B cell (primary cell): Measurements from ENCODE around the gene TSHR. TPM values are rescaled to one million over a fixed set of nuclear protein-coding genes. Genes with fewer than 3 reads are reported as not detected.
A peak's percentile ranks its signal among the peaks of the same experiment; 100 is the strongest.

Source experiments
- ATAC-seq: fragments of 200-7000 bp; cut with Tn5 transposase; one replicate; pipeline ENCODE4 v1.10.0; 2021; ENCODE audit warnings: low read depth, mild to moderate bottlenecking, moderate number of reproducible peaks, moderate library complexity
- CTCF ChIA-PET: fragments of 350-600 bp; sonication (Branson Sonifier 250); formaldehyde crosslinking; loops from one replicate; lab custom pipeline; 2021; ENCODE audit warnings: antibody characterized with exemption, inconsistent platforms; lab: Charles Lee
- POLR2A ChIA-PET: fragments of 350-600 bp; sonication (Branson Sonifier 250); formaldehyde crosslinking; loops from one replicate; lab custom pipeline; 2021; ENCODE audit warnings: antibody characterized with exemption; lab: Charles Lee
- DNase-seq: peaks from one replicate; pipeline ENCODE4 v3.0.0; 2013
- H2AFZ ChIP-seq: 2 replicates; pipeline ENCODE4 v1.6.1; 2012; ENCODE audit warnings: mild to moderate bottlenecking, low read depth, low read length; ENCODE audit not compliant: insufficient read depth, poor library complexity, severe bottlenecking
- H3K27ac ChIP-seq, 2 donors: 1 replicate in 1 of 2; 2 replicates in 1 of 2; pipeline ENCODE4 v1.5.1; 2012 to 2013; ENCODE audit warnings: low read length in 2 of 2, mild to moderate bottlenecking in 2 of 2, moderate library complexity in 1 of 2
- H3K27me3 ChIP-seq, 4 experiments: fragments of 200-600 bp in 1 of 4; sonication (generic) in 1 of 4; replicated peaks in 1 of 4; 1 replicate in 2 of 4; 2 replicates in 2 of 4; pipeline versions ENCODE4 v1.6.1 to v1.7.0; 2013 to 2016; ENCODE audit warnings: low read length in 3 of 4, mild to moderate bottlenecking in 2 of 4, mixed read lengths in 1 of 4, moderate library complexity in 1 of 4; ENCODE audit not compliant: insufficient read depth in 4 of 4, control insufficient read depth in 3 of 4; ENCODE audit errors: control extremely low read depth in 1 of 4
- H3K36me3 ChIP-seq, 2 experiments: replicated peaks in 1 of 2; 1 replicate in 1 of 2; 2 replicates in 1 of 2; pipeline versions ENCODE4 v1.6.1 to v1.7.1; 2013; ENCODE audit warnings: low read length in 1 of 2; ENCODE audit not compliant: insufficient read depth in 2 of 2, control insufficient read depth in 1 of 2; ENCODE audit errors: control extremely low read depth in 1 of 2, extremely low read depth in 1 of 2
- H3K4me1 ChIP-seq, 2 donors: fragments of 200-600 bp in 1 of 2; sonication (generic) in 1 of 2; 1 replicate in 1 of 2; 2 replicates in 1 of 2; pipeline versions ENCODE4 v1.5.1 to v1.6.1; 2013 to 2017; ENCODE audit warnings: low read length in 2 of 2; ENCODE audit not compliant: control insufficient read depth in 2 of 2, insufficient read depth in 2 of 2
- H3K4me2 ChIP-seq: replicated peaks from 2 replicates; pipeline ENCODE3; 2012; ENCODE audit warnings: mild to moderate bottlenecking, low read depth, low read length; ENCODE audit not compliant: poor library complexity, severe bottlenecking
- H3K4me3 ChIP-seq, 5 experiments: fragments of 200-600 bp in 1 of 5; sonication (generic) in 1 of 5; 1 replicate in 3 of 5; 2 replicates in 2 of 5; pipeline versions ENCODE4 v1.5.1 to v1.7.0; 2011 to 2016; ENCODE audit warnings: low read length in 4 of 5, mild to moderate bottlenecking in 4 of 5, low read depth in 2 of 5, control low read depth in 1 of 5, moderate library complexity in 1 of 5; ENCODE audit not compliant: insufficient read depth in 1 of 5; ENCODE audit errors: control extremely low read depth in 1 of 5, extremely low read depth in 1 of 5
- H3K79me2 ChIP-seq: fragments of 200-600 bp; sonication (generic); one replicate; pipeline ENCODE4 v1.6.0; 2016; ENCODE audit warnings: low read length; ENCODE audit not compliant: control insufficient read depth, insufficient read depth
- H3K9ac ChIP-seq: fragments of 200-600 bp; sonication (generic); 2 replicates; pipeline ENCODE4 v1.6.1; 2017; ENCODE audit warnings: mild to moderate bottlenecking, low read length, moderate library complexity
- H3K9me3 ChIP-seq, 3 donors: one replicate each; pipeline versions ENCODE4 v1.6.1 to v1.7.1; 2013; ENCODE audit warnings: low read length in 2 of 3; ENCODE audit not compliant: control insufficient read depth in 2 of 3, insufficient read depth in 1 of 3; ENCODE audit errors: control extremely low read depth in 1 of 3
- H4K20me1 ChIP-seq: 2 replicates; pipeline ENCODE4 v1.6.0; 2012; ENCODE audit warnings: mild to moderate bottlenecking, low read length; ENCODE audit not compliant: insufficient read depth, control insufficient read depth, poor library complexity, severe bottlenecking
- H3K27ac Mint-ChIP-seq: one replicate; pipeline ENCODE4 v1.8.0; 2021; ENCODE audit warnings: mixed read lengths
- H3K27me3 Mint-ChIP-seq: one replicate; pipeline ENCODE4 v1.8.0; 2021; ENCODE audit warnings: mixed read lengths
- H3K4me1 Mint-ChIP-seq: one replicate; pipeline ENCODE4 v1.8.0; 2021; ENCODE audit warnings: mixed read lengths
- H3K4me3 Mint-ChIP-seq: one replicate; pipeline ENCODE4 v1.8.0; 2021; ENCODE audit warnings: mixed read lengths
- H3K9me3 Mint-ChIP-seq: one replicate; pipeline ENCODE4 v1.8.0; 2022; ENCODE audit warnings: mixed read lengths; ENCODE audit not compliant: insufficient read depth
- EZH2 ChIP-seq: IDR thresholded peaks from 2 replicates; pipeline ENCODE4 v1.6.1; 2012; ENCODE audit warnings: borderline replicate concordance, low read depth, mild to moderate bottlenecking, moderate library complexity, low read length; ENCODE audit not compliant: insufficient read depth, poor library complexity, severe bottlenecking
- WGBS: methylation state at CpG from one replicate; pipeline ENCODE4 v1.1.5; 2013; ENCODE audit warnings: missing lambda C conversion rate; ENCODE audit not compliant: insufficient coverage; 5-methylcytosine and 5-hydroxymethylcytosine counted together
- intact Hi-C: fragments of 100-400 bp; cut with micrococcal nuclease; formaldehyde crosslinking; loops from one replicate; pipeline ENCODE4 v1.10.0; 2022
- polyA plus RNA-seq: library from polyadenylated mRNA; depleted of rRNA; stranded (reverse); fragments of >200 nt; gene quantifications from 2 replicates; pipeline ENCODE4 v1.2.3, GENCODE V29; 2012
- total RNA-seq, 2 donors: library from RNA; stranded (reverse); fragments of 120-200 nt in 1 of 2; gene quantifications; 1 replicate in 1 of 2; 2 replicates in 1 of 2; pipeline versions ENCODE4 v1.2.3 to v1.2.4, GENCODE V29; 2013 to 2022
- TF ChIP-seq, protein P1 (sequence below): fragments of 200-600 bp; IDR thresholded peaks from one replicate; pipeline ENCODE4 v1.8.0; 2022; ENCODE audit warnings: antibody characterized with exemption, mild to moderate bottlenecking

Gene TSHR
- total and polyA plus RNA-seq, 2 donors (not counting 1 experiment from before 2014, with no cell fraction given), result 0.15 to 0.37 TPM

DNA sequence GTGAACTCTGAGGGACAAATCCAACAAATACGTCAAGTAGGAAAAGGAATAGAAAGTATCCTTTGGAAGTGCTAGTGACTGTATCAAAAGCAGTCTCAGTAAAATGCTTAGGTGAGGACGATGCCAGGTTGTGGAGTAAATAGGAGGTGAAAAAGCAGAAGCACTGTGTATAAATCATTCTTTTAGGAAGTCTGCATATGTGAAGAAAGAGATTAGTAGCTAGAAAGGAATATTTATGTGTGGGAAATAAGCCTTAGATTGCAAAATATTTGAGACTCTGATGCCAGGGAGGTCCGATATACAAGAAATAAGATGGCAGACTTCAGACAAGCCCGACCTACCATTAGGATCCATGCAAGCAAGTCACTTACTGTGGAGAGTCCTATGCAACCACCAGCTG is 21.7 kb upstream of the TSHR start:
- Mint-ChIP-seq H3K4me1 (peaks cover 28% of the 10 kb centered on the region), H3K4me3 (no peak overlapping the region), H3K27ac (no peak overlapping the region), H3K27me3 (no peaks in the 10 kb centered on the region), H3K9me3 (no peaks in the 10 kb centered on the region)
- Histone ChIP-seq H3K9ac (no peak overlapping the region), H2AFZ (no peak overlapping the region), H3K9me3 (peaks cover 0 to 3% (median 0%) of the 10 kb centered on the region in 3 donors), H3K27ac (no peak overlapping the region), H3K4me1 (peaks cover 13 to 25% of the 10 kb centered on the region in 2 donors), H3K27me3 (peaks cover 0 to 3% (median 0%) of the 10 kb centered on the region in 4 experiments), H3K36me3 (no peaks in the 10 kb centered on the region), H3K79me2 (no peaks in the 10 kb centered on the region), H3K4me2 (no peak overlapping the region), H4K20me1 (no peaks in the 10 kb centered on the region), H3K4me3 (no peak overlapping the region)
- no peak for ATAC-seq
- intact Hi-C loops, result no loop called here
- POLR2A ChIA-PET, result no interaction called here
- DNase-seq, result no peak
- CTCF ChIA-PET, result interaction anchor here (0.6 to 2.2 kb wide), 5 partner anchors 22 to 62 kb away, joined by 3 to 7 read pairs (median 4); no protein-coding TSS in a partner anchor
- WGBS, result 48% methylated on average over 4 of the region's 4 CpGs
- no peak for TF ChIP-seq EZH2
- TF ChIP-seq, protein P1, sequence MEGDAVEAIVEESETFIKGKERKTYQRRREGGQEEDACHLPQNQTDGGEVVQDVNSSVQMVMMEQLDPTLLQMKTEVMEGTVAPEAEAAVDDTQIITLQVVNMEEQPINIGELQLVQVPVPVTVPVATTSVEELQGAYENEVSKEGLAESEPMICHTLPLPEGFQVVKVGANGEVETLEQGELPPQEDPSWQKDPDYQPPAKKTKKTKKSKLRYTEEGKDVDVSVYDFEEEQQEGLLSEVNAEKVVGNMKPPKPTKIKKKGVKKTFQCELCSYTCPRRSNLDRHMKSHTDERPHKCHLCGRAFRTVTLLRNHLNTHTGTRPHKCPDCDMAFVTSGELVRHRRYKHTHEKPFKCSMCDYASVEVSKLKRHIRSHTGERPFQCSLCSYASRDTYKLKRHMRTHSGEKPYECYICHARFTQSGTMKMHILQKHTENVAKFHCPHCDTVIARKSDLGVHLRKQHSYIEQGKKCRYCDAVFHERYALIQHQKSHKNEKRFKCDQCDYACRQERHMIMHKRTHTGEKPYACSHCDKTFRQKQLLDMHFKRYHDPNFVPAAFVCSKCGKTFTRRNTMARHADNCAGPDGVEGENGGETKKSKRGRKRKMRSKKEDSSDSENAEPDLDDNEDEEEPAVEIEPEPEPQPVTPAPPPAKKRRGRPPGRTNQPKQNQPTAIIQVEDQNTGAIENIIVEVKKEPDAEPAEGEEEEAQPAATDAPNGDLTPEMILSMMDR, result no peak

DNA sequence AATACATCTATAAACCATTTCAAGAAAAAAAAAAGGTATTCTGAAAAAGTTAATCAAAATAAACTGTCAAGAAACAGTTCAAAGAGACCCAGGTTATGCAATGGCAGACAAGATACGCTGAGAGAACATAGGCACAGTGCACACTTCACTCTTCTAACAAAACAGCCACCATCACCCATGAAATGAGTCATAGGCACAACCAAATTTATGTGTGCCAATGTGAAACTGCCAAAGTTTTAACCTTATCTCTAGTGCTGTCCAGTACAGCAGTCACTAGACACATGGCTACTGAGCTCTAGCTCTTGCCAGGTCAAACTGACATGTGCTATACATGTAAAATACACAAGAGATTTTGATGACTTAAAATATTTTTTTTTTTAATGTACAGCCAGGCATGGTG is 15.3 kb upstream of the TSHR start:
- Mint-ChIP-seq H3K4me3 (peak overlapping the region; percentile 21), H3K27ac (no peak overlapping the region), H3K27me3 (no peaks in the 10 kb centered on the region), H3K9me3 (no peaks in the 10 kb centered on the region), H3K4me1 (peaks cover 19% of the 10 kb centered on the region)
- no peak for DNase-seq
- H3K27ac ChIP-seq, result no peak overlapping the region
- no peaks in the 10 kb centered on the region for H3K36me3 ChIP-seq
- TF ChIP-seq, protein P1, result no peak
- no peak for TF ChIP-seq EZH2
- no peak for ATAC-seq
- H3K4me2 ChIP-seq, result no peak overlapping the region
- no peak overlapping the region for H3K4me3 ChIP-seq
- H2AFZ ChIP-seq, result no peak overlapping the region
- H3K27me3 ChIP-seq, result no peaks in the 10 kb centered on the region
- POLR2A ChIA-PET, result no interaction called here
- no peak overlapping the region for H3K9ac ChIP-seq
- no peaks in the 10 kb centered on the region for H4K20me1 ChIP-seq
- H3K4me1 ChIP-seq, result peaks cover 15 to 18% of the 10 kb centered on the region in 2 donors
- H3K9me3 ChIP-seq, result no peaks in the 10 kb centered on the region
- intact Hi-C loops, result loop anchor here (2.0 to 5.0 kb wide), 2 partner anchors 19 to 532 kb away; no protein-coding TSS in a partner anchor
- 92% methylated on average over 1 of the region's 1 CpG for WGBS
- CTCF ChIA-PET, result interaction anchor here (0.5 to 4.0 kb wide), 4 partner anchors 9 to 500 kb away, joined by 3 to 12 read pairs (median 4); no protein-coding TSS in a partner anchor
- no peaks in the 10 kb centered on the region for H3K79me2 ChIP-seq
